ENCODE results near the gene ZNF438. TPM values are rescaled to one million over a fixed set of nuclear protein-coding genes. Genes with fewer than 3 reads are reported as not detected.

The ZNF438 gene
- total and polyA plus RNA-seq, 2 of the 13 experiments (the other 11 are each of a cell fraction or from before 2014, with no cell fraction given) = 0.75 to 0.83 TPM

DNA sequence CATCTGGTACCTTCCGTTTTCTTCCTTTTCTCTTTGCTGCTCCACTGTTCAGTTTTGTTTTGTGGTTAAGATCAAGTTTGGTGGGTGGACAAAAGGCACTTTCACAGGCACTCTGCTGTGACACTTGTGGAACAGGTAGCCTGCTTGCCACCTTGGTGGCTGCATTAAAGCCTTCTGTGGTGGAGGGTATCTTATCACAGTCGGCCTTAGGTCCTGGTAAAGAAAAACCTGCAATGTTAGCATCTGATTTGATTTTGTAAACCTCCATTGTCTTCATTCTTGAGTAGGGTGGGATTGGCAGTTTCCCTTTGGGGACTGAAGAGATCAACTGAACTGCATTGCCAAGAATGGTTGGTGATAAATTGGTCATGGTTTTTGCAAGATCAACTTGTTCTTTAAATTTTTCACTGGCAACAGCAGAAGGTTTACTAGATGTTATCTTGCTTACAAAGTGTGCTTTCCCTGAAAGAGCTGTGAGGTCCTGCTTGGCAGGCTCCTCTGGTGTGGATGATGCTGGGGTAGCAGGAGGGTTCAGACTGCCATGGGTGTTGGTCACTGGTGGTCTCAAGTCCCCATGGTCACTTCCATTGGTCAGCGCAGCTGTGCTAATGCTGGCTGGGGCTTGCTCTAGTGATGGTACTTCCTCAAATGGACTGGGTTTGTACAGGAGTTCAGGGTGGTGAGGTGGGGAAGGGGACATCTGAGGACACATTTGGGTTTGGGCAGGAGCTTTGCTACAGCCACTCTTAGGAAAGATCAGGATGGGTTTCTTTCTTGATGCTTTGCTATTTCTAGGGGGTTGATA lies 182.2 kb downstream of the ZNF438 start:
- DNase-seq (ENCODE audit: low spot score) (no peak), FAIRE-seq (no peak), ATAC-seq (no peak)
- Histone ChIP-seq H4K20me1 (ENCODE audit: insufficient read depth, low read length) (no peaks in the 10 kb centered on the region), H3K27me3 (ENCODE audit: control insufficient read depth in 1 of 2, insufficient read depth in 2 of 2, low read length in 2 of 2) (peaks cover 2 to 6% of the 10 kb centered on the region in 2 experiments; a peak in 2 of 5 replicates), H3K9ac (ENCODE audit: insufficient read depth, low read depth, low read length) (no peak overlapping the region), H3K27ac (ENCODE audit: extremely low read length, insufficient read depth, low read length) (no peak overlapping the region), H3K9me3 (ENCODE audit: low read length) (no peaks in the 10 kb centered on the region), H3K4me2 (ENCODE audit: low read depth, low read length) (no peak overlapping the region), H3K79me2 (ENCODE audit: insufficient read depth, low read length) (no peaks in the 10 kb centered on the region), H3K4me3 (replicated peaks in 1 of 3; ENCODE audit: insufficient read depth in 1 of 3, low read depth in 2 of 3, low read length in 3 of 3) (no peak overlapping the region), H3K36me3 (replicated peaks in 1 of 2; ENCODE audit: control insufficient read depth in 1 of 2, insufficient read depth in 2 of 2, low read length in 2 of 2) (no peaks in the 10 kb centered on the region), H2AFZ (ENCODE audit: low read length) (no peak overlapping the region), H3K4me1 (ENCODE audit: insufficient read depth, low read length) (no peaks in the 10 kb centered on the region)
- no TSS peak for BruUV-seq (replicated peaks)
- CTCF ChIA-PET (ENCODE audit: low intra/inter-chr PET ratio, low total read pairs) = no interaction called here
- intact Hi-C loops (cut with micrococcal nuclease; ENCODE audit: unreplicated experiment) = no loop called here
- TF ChIP-seq, protein P1, sequence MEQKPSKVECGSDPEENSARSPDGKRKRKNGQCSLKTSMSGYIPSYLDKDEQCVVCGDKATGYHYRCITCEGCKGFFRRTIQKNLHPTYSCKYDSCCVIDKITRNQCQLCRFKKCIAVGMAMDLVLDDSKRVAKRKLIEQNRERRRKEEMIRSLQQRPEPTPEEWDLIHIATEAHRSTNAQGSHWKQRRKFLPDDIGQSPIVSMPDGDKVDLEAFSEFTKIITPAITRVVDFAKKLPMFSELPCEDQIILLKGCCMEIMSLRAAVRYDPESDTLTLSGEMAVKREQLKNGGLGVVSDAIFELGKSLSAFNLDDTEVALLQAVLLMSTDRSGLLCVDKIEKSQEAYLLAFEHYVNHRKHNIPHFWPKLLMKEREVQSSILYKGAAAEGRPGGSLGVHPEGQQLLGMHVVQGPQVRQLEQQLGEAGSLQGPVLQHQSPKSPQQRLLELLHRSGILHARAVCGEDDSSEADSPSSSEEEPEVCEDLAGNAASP (CRISPR knock-in tag; IDR thresholded peaks at IDR 0.05; ENCODE audit: borderline replicate concordance) = no peak
- no peak for TF ChIP-seq NKX3-1 (CRISPR knock-in tag; IDR thresholded peaks at IDR 0.05)
- TF ChIP-seq SRY (CRISPR knock-in tag; IDR thresholded peaks at IDR 0.05) = no peak
- TF ChIP-seq, protein P2, sequence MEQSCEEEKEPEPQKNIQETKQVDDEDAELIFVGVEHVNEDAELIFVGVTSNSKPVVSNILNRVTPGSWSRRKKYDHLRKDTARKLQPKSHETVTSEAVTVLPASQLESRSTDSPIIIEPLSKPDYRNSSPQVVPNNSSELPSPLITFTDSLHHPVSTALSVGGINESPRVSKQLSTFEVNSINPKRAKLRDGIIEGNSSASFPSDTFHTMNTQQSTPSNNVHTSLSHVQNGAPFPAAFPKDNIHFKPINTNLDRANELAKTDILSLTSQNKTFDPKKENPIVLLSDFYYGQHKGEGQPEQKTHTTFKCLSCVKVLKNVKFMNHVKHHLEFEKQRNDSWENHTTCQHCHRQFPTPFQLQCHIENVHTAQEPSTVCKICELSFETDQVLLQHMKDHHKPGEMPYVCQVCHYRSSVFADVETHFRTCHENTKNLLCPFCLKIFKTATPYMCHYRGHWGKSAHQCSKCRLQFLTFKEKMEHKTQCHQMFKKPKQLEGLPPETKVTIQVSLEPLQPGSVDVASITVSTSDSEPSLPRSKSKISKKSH (CRISPR knock-in tag; IDR thresholded peaks at IDR 0.05; ENCODE audit: borderline replicate concordance) = no peak
- TF ChIP-seq, protein P3, sequence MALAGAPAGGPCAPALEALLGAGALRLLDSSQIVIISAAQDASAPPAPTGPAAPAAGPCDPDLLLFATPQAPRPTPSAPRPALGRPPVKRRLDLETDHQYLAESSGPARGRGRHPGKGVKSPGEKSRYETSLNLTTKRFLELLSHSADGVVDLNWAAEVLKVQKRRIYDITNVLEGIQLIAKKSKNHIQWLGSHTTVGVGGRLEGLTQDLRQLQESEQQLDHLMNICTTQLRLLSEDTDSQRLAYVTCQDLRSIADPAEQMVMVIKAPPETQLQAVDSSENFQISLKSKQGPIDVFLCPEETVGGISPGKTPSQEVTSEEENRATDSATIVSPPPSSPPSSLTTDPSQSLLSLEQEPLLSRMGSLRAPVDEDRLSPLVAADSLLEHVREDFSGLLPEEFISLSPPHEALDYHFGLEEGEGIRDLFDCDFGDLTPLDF (CRISPR knock-in tag; IDR thresholded peaks at IDR 0.05) = no peak
- TF ChIP-seq POLR2AphosphoS5 (IDR thresholded peaks at IDR 0.05; ENCODE audit: low read depth, low read length) = no peak
- no peak for TF ChIP-seq CREB1 (IDR thresholded peaks at IDR 0.05)
- TF ChIP-seq CREB1 (CRISPR knock-in tag; IDR thresholded peaks at IDR 0.05) = no peak
- 40% methylated on average over 3 of the region's 3 CpGs for WGBS (ENCODE audit: low lambda C conversion rate)
- in situ Hi-C loops (cut with HindIII; ENCODE audit: extremely low pct_ligation_motif_present, low pct_unique_long_range_greater_than_20kb) = no loop called here
- POLR2A ChIA-PET = no interaction called here

All from HepG2 (cell line).